Activated T-cell treated with anti-CD3 and anti-CD28 coated beads, Interleukin-2, amount 50 U/mL, for 72 hours (primary cell): ENCODE results near the gene AP1G2. TPM values are rescaled to one million over a fixed set of nuclear protein-coding genes. Genes with fewer than 3 reads are reported as not detected.
"Not testable (repeated sequence)": the region's sequence is repeated elsewhere in the genome, so short reads cannot be mapped to it uniquely, and the experiment has no call there.

ENCODE experiments used
- ATAC-seq, 2 donors: fragments of 150-1000 bp; cut with Tn5 transposase; replicated peaks in 1 of 2; 2 replicates each; pipeline ENCODE4 v1.10.0; 2021; ENCODE audit warnings: moderate library complexity in 2 of 2, mild to moderate bottlenecking in 1 of 2
- DNase-seq, 2 donors: peaks; one replicate each; pipeline ENCODE4 v3.0.0; 2021 to 2022; ENCODE audit warnings: mixed read lengths in 1 of 2
- H3K27ac Mint-ChIP-seq: one replicate; pipeline ENCODE4 v1.8.0; 2022; ENCODE audit warnings: mild to moderate bottlenecking, moderate library complexity, mixed read lengths
- H3K27me3 Mint-ChIP-seq: one replicate; pipeline ENCODE4 v1.8.0; 2022; ENCODE audit warnings: low read depth, mixed read lengths
- H3K36me3 Mint-ChIP-seq, 2 donors: one replicate each; pipeline ENCODE4 v1.8.0; 2022; ENCODE audit warnings: mixed read lengths in 2 of 2, mild to moderate bottlenecking in 1 of 2; ENCODE audit not compliant: insufficient read depth in 2 of 2
- H3K4me1 Mint-ChIP-seq: one replicate; pipeline ENCODE4 v1.8.0; 2022; ENCODE audit warnings: low read depth, mixed read lengths
- H3K4me3 Mint-ChIP-seq, 2 donors: one replicate each; pipeline ENCODE4 v1.8.0; 2022; ENCODE audit warnings: mild to moderate bottlenecking in 2 of 2, mixed read lengths in 2 of 2, moderate library complexity in 2 of 2
- H3K9me3 Mint-ChIP-seq, 2 donors: one replicate each; pipeline ENCODE4 v1.8.0; 2022; ENCODE audit warnings: mixed read lengths in 2 of 2
- total RNA-seq, 2 donors: library from RNA; stranded (reverse); gene quantifications; one replicate each; pipeline ENCODE4 v1.2.3, GENCODE V29; 2022

The AP1G2 gene
- 100 to 1,000 TPM; 211 to 233 TPM for total RNA-seq

GRCh38 chr14:23567186-23568020, at the start of gene AP1G2:
TSS of gene AP1G2 (minus strand) at chr14:23567791. CDS start at chr14:23567314, 477 bp downstream.
- Mint-ChIP-seq H3K4me1 (peaks cover 43% of the 10 kb centered on the region), H3K36me3 (peaks cover 8 to 9% of the 10 kb centered on the region in 2 donors), H3K27me3 (peaks cover 9% of the 10 kb centered on the region), H3K4me3 (peak within 1 kb of the TSS; percentile 95 to 97), H3K9me3 (no peaks in the 10 kb centered on the region), H3K27ac (peak within 1 kb of the TSS; percentile 94)
- ATAC-seq (peak; percentile 97 to 98), DNase-seq (peak; percentile 94)

GRCh38 chr14:23615856-23616255, 48.3 kb upstream of the AP1G2 start:
- Mint-ChIP-seq H3K9me3 (no peaks in the 10 kb centered on the region), H3K4me1 (peaks cover 6% of the 10 kb centered on the region), H3K36me3 (no peaks in the 10 kb centered on the region), H3K4me3 (no peak overlapping the region), H3K27me3 (no peaks in the 10 kb centered on the region), H3K27ac (no peak overlapping the region)
- DNase-seq = no peak
- no peak for ATAC-seq

- no peak overlapping the region for H3K27ac Mint-ChIP-seq
- no peak overlapping the region for H3K4me3 Mint-ChIP-seq
- no peaks in the 10 kb centered on the region for H3K27me3 Mint-ChIP-seq
- no peaks in the 10 kb centered on the region for H3K36me3 Mint-ChIP-seq
- H3K9me3 Mint-ChIP-seq = no peaks in the 10 kb centered on the region
- DNase-seq (no peak), ATAC-seq (no peak)
- H3K4me1 Mint-ChIP-seq = peaks cover 20% of the 10 kb centered on the region
Measured at GRCh38 chr14:23614395-23614828, 46.8 kb upstream of the AP1G2 start.

- H3K27me3 Mint-ChIP-seq = no peaks in the 10 kb centered on the region
- no peak overlapping the region for H3K27ac Mint-ChIP-seq
- peaks cover 4 to 7% of the 10 kb centered on the region in 2 donors for H3K9me3 Mint-ChIP-seq
- no peak overlapping the region for H3K4me3 Mint-ChIP-seq
- ATAC-seq (no peak), DNase-seq (no peak)
- H3K36me3 Mint-ChIP-seq = peaks cover 3 to 5% of the 10 kb centered on the region in 2 donors
- peaks cover 29% of the 10 kb centered on the region for H3K4me1 Mint-ChIP-seq
Measured at GRCh38 chr14:23613242-23614070, 45.9 kb upstream of the AP1G2 start.

GRCh38 chr14:23612802-23613201, 45.2 kb upstream of the AP1G2 start:
- ATAC-seq (no peak), DNase-seq (no peak)
- no peaks in the 10 kb centered on the region for H3K27me3 Mint-ChIP-seq
- peaks cover 3 to 5% of the 10 kb centered on the region in 2 donors for H3K36me3 Mint-ChIP-seq
- no peak overlapping the region for H3K27ac Mint-ChIP-seq
- peaks cover 29% of the 10 kb centered on the region for H3K4me1 Mint-ChIP-seq
- H3K4me3 Mint-ChIP-seq = no peak overlapping the region
- peaks cover 4 to 7% of the 10 kb centered on the region in 2 donors for H3K9me3 Mint-ChIP-seq

GRCh38 chr14:23612354-23612732, 44.8 kb upstream of the AP1G2 start:
- H3K27me3 Mint-ChIP-seq = no peaks in the 10 kb centered on the region
- DNase-seq = no peak
- H3K27ac Mint-ChIP-seq = no peak overlapping the region
- peaks cover 4 to 7% of the 10 kb centered on the region in 2 donors for H3K9me3 Mint-ChIP-seq
- H3K36me3 Mint-ChIP-seq = peaks cover 3 to 5% of the 10 kb centered on the region in 2 donors
- peaks cover 30% of the 10 kb centered on the region for H3K4me1 Mint-ChIP-seq
- ATAC-seq = no peak
- no peak overlapping the region for H3K4me3 Mint-ChIP-seq

- DNase-seq = no peak
- H3K9me3 Mint-ChIP-seq = peaks cover 4 to 7% of the 10 kb centered on the region in 2 donors
- peaks cover 3 to 5% of the 10 kb centered on the region in 2 donors for H3K36me3 Mint-ChIP-seq
- peaks cover 45% of the 10 kb centered on the region for H3K4me1 Mint-ChIP-seq
- no peaks in the 10 kb centered on the region for H3K27me3 Mint-ChIP-seq
- ATAC-seq = no peak
- H3K4me3 Mint-ChIP-seq = no peak overlapping the region
- peak overlapping the region; percentile 97 for H3K27ac Mint-ChIP-seq
Measured at GRCh38 chr14:23610815-23611289, 43.3 kb upstream of the AP1G2 start.

GRCh38 chr14:23610090-23610814, 42.7 kb upstream of the AP1G2 start:
- DNase-seq (no peak), ATAC-seq (no peak)
- Mint-ChIP-seq H3K9me3 (peaks cover 4 to 7% of the 10 kb centered on the region in 2 donors), H3K4me1 (peaks cover 51% of the 10 kb centered on the region), H3K27me3 (no peaks in the 10 kb centered on the region), H3K4me3 (peak overlapping the region; percentile 55 to 67), H3K36me3 (peaks cover 3 to 5% of the 10 kb centered on the region in 2 donors), H3K27ac (peak overlapping the region; percentile 97)

GRCh38 chr14:23609411-23610089, 42.0 kb upstream of the AP1G2 start:
- H3K4me1 Mint-ChIP-seq = peaks cover 51% of the 10 kb centered on the region
- peak overlapping the region; percentile 20 to 67 for H3K4me3 Mint-ChIP-seq
- DNase-seq = not testable (repeated sequence)

GRCh38 chr14:23609001-23609400, 41.4 kb upstream of the AP1G2 start:
- peaks cover 3 to 5% of the 10 kb centered on the region in 2 donors for H3K36me3 Mint-ChIP-seq
- no peaks in the 10 kb centered on the region for H3K27me3 Mint-ChIP-seq
- peaks cover 51% of the 10 kb centered on the region for H3K4me1 Mint-ChIP-seq
- H3K27ac Mint-ChIP-seq = no peak overlapping the region
- DNase-seq (no peak), ATAC-seq (no peak)
- H3K4me3 Mint-ChIP-seq = peak overlapping the region; percentile 20 to 35
- H3K9me3 Mint-ChIP-seq = peaks cover 4 to 7% of the 10 kb centered on the region in 2 donors

More at GRCh38 chr14:23609411-23610089, 42.0 kb upstream of the AP1G2 start:
- not testable (repeated sequence) for H3K27ac Mint-ChIP-seq, H3K36me3 Mint-ChIP-seq, ATAC-seq, H3K27me3 Mint-ChIP-seq, H3K9me3 Mint-ChIP-seq

- H3K4me3 Mint-ChIP-seq = no peak overlapping the region
- DNase-seq (no peak), ATAC-seq (no peak)
- no peak overlapping the region for H3K27ac Mint-ChIP-seq
- peaks cover 3 to 5% of the 10 kb centered on the region in 2 donors for H3K36me3 Mint-ChIP-seq
- no peaks in the 10 kb centered on the region for H3K27me3 Mint-ChIP-seq
- H3K4me1 Mint-ChIP-seq = peaks cover 51% of the 10 kb centered on the region
- H3K9me3 Mint-ChIP-seq = peaks cover 4 to 7% of the 10 kb centered on the region in 2 donors
Measured at GRCh38 chr14:23608454-23608853, 40.9 kb upstream of the AP1G2 start.
